Aorta (tissue), 5 donors: Measurements from ENCODE around the gene BANF1. TPM values are rescaled to one million over a fixed set of nuclear protein-coding genes. Genes with fewer than 3 reads are reported as not detected.
"Not testable (repeated sequence)": the region's sequence is repeated elsewhere in the genome, so short reads cannot be mapped to it uniquely, and the experiment has no call there.

ENCODE experiments used
- ATAC-seq: fragments of 200-7000 bp; cut with Tn5 transposase; one replicate; pipeline ENCODE4 v1.9.1; 2022; ENCODE audit warnings: moderate library complexity; ENCODE audit not compliant: low FRiP score
- DNase-seq, 2 donors: peaks; one replicate each; pipeline ENCODE4 v3.0.0-alpha.2; 2020
- H3K27ac ChIP-seq, 2 donors: one replicate each; pipeline ENCODE4 v1.5.1; 2013; ENCODE audit warnings: low read length in 2 of 2, mild to moderate bottlenecking in 2 of 2, moderate library complexity in 2 of 2, control low read depth in 1 of 2, inconsistent platforms in 1 of 2, low read depth in 1 of 2
- H3K27me3 ChIP-seq, 2 donors: one replicate each; pipeline ENCODE4 v1.6.1; 2013; ENCODE audit warnings: control low read depth in 1 of 2, low read length in 1 of 2, mild to moderate bottlenecking in 1 of 2, moderate library complexity in 1 of 2; ENCODE audit not compliant: insufficient read depth in 2 of 2, control insufficient read depth in 1 of 2
- H3K36me3 ChIP-seq, 2 donors: one replicate each; pipeline ENCODE4 v1.6.1; 2013; ENCODE audit warnings: control low read depth in 1 of 2, low read length in 1 of 2, mild to moderate bottlenecking in 1 of 2; ENCODE audit not compliant: insufficient read depth in 2 of 2, control insufficient read depth in 1 of 2
- H3K4me1 ChIP-seq, 2 donors: one replicate each; pipeline ENCODE4 v1.6.1; 2013; ENCODE audit warnings: low read length in 2 of 2, control low read depth in 1 of 2, mild to moderate bottlenecking in 1 of 2, moderate library complexity in 1 of 2; ENCODE audit not compliant: insufficient read depth in 2 of 2, control insufficient read depth in 1 of 2
- H3K4me3 ChIP-seq, 2 donors: one replicate each; pipeline ENCODE4 v1.5.1; 2013; ENCODE audit warnings: low read length in 2 of 2, control low read depth in 1 of 2, mild to moderate bottlenecking in 1 of 2
- H3K9me3 ChIP-seq: one replicate; pipeline ENCODE4 v1.6.1; 2013; ENCODE audit warnings: mild to moderate bottlenecking, low read length; ENCODE audit not compliant: control insufficient read depth
- WGBS, 2 donors: extraction: QIAGEN DNeasy Blood & Tissue Kit; methylation state at CpG; one replicate each; pipeline ENCODE4 v1.1.7; 2013; 5-methylcytosine and 5-hydroxymethylcytosine counted together
- intact Hi-C, 2 donors: fragments of 100-400 bp; cut with DNase I; formaldehyde crosslinking; loops; one replicate each; pipeline versions ENCODE4 v1.14.2 to v1.15.0; 2022
- polyA plus RNA-seq, 2 donors: library from polyadenylated mRNA; stranded (reverse); fragments of 200-250 nt; gene quantifications; one replicate each; pipeline ENCODE4 v1.2.3, GENCODE V29; 2013
- total RNA-seq, 2 donors: library from RNA; stranded (reverse); fragmentation: NEBNext Ultra II Directional; extraction: Animal tissue kit (Norgen Biotek cat#: 25700); gene quantifications; one replicate each; pipeline ENCODE4 v1.2.1, GENCODE V29; 2021
- donor health status: healthy with polysubstance abuse.
- donor health status: Bipolar disorder and iron deficiency.
- donor health status: DM: no; HTN: no; CAD: no.
- donor health status: DM: no; HTN: no; CAD: no.
- donor health status: DM: yes; HTN: yes; CAD: no.

Gene BANF1
- total and polyA plus RNA-seq, 4 donors, result 136 to 187 (median 150) TPM

DNA sequence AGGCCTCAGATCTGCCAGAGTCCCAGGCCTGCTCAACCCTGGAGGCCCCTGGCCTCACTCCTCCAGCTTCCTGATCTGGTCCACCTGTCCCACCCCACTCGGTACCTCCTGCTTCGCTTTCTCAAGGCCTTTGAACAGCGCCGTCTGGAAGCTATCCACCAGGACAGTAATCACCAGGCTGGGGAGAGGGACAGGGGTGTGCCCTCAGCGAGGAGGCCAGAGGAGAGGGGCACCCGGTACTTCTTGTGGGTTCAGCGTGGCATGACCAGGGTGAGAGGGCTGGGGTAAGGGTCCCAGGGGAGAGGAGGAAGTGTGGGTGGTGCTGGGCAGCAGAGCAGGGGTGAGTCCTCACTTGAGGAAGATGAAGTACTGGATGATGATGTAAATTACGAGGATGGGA lies 17.9 kb downstream of the BANF1 start:
- no peak for ATAC-seq
- no peak overlapping the region for H3K27ac ChIP-seq
- H3K9me3 ChIP-seq, result no peaks in the 10 kb centered on the region
- intact Hi-C loops, result loop anchor here (2.0 to 10.0 kb wide), 3 partner anchors 17 to 135 kb away; partner anchors contain the start of genes BANF1 (in 1 of the 2), EIF1AD (in 1 of the 2) and FIBP (in 1 of the 2)
- no peaks in the 10 kb centered on the region for H3K36me3 ChIP-seq
- 73 to 79% methylated on average over 8 of the region's 8 CpGs for WGBS, 2 donors
- H3K4me1 ChIP-seq, result no peaks in the 10 kb centered on the region
- H3K4me3 ChIP-seq, result no peak overlapping the region
- H3K27me3 ChIP-seq, result no peaks in the 10 kb centered on the region
- DNase-seq, result no peak

DNA sequence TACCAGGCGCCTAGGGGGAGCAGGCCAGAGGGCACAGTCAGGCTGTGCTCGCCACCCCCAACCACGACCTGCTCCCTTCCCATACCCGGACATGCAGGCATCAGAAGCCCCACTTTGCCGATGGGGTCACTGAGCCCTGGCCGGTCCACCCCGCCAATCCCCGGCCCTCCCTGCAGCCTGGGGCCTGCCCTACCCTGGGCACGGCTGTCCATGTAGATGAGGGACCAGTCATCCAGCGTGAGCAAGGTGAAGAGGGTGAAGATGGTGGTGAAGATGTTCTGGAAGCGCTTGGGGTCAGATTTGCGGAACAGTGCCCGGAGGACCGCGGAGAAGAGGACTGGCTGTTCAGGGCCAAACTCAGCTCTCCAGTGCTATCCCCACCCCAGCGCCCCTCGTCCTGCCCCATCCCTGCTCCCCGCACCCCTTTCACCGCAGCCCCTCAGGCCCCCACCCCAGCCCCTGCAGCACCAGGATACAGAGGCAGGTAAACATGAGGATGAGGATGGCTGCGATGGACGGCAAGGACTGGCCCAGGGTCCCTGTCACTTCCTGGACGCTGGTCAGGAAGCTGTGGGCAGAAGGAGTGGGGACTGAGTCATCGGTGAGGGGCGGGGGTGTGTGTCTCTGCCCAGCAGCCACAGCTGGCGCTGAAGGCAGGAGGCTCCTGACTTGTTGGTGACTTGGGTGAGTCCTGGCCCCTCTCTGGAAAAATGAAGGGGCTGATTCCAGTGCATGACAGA lies 18.5 kb downstream of the BANF1 start:
- Histone ChIP-seq H3K27ac (peak overlapping the region in 1 of 2 donors; percentile 9), H3K36me3 (no peaks in the 10 kb centered on the region), H3K9me3 (no peaks in the 10 kb centered on the region), H3K27me3 (no peaks in the 10 kb centered on the region), H3K4me1 (no peaks in the 10 kb centered on the region), H3K4me3 (no peak overlapping the region)
- DNase-seq, result peak; percentile 87 to 88
- ATAC-seq, result no peak
- 76 to 77% methylated on average over 25 of the region's 25 CpGs for WGBS, 2 donors
- intact Hi-C loops, result loop anchor here (2.0 to 10.0 kb wide), 3 partner anchors 18 to 136 kb away; partner anchors contain the start of genes BANF1 (in 1 of the 2), EIF1AD (in 1 of the 2) and FIBP (in 1 of the 2)

DNA sequence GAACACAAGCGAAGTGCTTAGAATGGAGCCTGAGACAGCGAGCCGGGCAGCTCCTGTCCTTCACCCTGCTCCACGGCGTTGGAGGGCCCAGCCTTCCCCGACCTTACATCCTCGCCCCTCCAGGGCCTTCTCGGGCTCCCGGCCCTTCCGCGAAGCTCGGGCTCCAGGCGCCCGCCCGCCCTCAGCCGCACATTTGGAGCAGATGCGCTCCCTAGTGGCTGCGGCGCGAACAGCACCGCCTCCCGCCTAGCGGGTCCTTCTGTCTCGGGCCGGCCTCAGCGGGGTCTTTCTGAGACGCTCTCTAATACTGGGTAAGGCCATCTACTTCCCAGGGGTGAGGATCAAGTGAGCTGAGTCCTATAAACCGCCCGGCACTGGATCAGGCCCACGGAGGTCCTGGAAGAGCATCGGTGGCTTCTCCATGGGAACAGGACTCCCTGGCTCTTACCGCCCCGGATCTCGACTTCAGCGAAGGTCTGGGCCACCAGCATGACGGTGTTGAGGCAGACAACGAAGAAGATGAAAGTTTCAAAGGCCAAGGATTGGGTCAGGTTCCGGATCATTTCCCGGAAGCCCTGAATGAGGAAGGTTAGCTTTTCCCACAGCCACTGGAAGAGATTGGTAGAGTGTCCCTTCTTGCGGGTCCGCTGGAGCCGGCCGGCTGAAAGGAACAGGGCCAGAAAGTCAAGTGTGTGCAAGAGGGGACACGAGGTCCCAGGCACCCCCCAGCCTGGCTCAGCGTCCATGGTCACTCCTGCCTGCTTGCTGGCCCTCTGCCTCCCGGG lies 20.3 kb downstream of the BANF1 start:
- intact Hi-C loops, result loop anchor here (1.0 to 10.0 kb wide), 3 partner anchors 33 to 138 kb away; partner anchors contain the start of gene FIBP (in 1 of the 2)
- DNase-seq (peak; percentile 83 to 94), ATAC-seq (peak; percentile 90)
- 13 to 16% methylated on average over 46 of the region's 46 CpGs for WGBS, 2 donors
- Histone ChIP-seq H3K4me3 (no peak overlapping the region), H3K27me3 (no peaks in the 10 kb centered on the region), H3K4me1 (no peaks in the 10 kb centered on the region), H3K9me3 (no peaks in the 10 kb centered on the region), H3K27ac (no peak overlapping the region), H3K36me3 (no peaks in the 10 kb centered on the region)

DNA sequence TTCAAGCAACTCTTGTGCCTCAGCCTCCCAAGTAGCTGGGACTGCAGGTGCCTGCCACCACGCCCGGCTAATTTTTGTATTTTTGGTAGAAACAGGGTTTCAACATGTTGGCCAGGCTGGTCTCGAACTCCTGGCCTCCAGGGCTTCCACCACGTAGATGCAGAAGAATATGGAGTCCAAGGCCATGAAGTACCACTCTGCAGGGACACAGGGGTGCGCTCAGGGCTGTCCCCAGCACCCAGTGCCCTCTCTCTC lies 20.8 kb downstream of the BANF1 start:
- not testable (repeated sequence) for H3K4me3 ChIP-seq, DNase-seq, H3K27me3 ChIP-seq, H3K27ac ChIP-seq, ATAC-seq, H3K9me3 ChIP-seq, H3K36me3 ChIP-seq, H3K4me1 ChIP-seq
- intact Hi-C loops, result loop anchor here (5.0 to 10.0 kb wide), 2 partner anchors 36 to 138 kb away; partner anchors contain the start of gene FIBP (in 1 of the 2)
- WGBS, 2 donors, result 71 to 78% methylated on average over 5 of the region's 5 CpGs

DNA sequence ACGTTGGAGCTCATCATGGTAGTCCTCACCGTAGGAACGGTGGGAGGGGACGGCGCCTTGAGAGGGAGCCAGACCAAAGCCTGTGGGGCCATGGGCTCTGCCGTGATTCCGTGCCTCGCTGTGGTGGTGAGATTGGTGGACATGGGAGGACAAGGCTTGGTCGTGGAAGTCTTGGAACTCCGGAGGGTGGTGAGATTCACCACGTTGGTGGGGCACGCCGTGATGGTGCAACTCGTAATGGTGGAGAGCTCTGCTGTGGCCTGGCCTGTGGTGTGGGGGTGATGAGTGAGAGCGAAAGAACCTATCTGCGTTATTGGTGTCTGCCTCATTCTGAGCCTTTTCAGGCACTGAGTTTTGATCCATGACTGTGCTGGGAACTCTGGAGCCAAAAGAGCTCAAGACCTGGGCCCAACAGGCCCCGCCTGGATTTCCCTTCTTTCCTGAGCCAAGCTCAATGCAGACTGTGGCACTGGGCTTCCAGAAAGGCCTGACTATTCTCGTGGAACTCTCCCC lies 23.8 kb downstream of the BANF1 start, which contains the start of gene CATSPER1:
Gene CATSPER1, minus strand, starts transcription at position 463 of the 513 bp plus-strand sequence. Its CDS starts 100 bp downstream, at position 363.
- intact Hi-C loops, result loop anchor here in 1 of 2 donors (10.0 kb wide), 1 partner anchor 141 kb away; the partner anchor contains the start of gene FIBP
- Histone ChIP-seq H3K4me1 (no peaks in the 10 kb centered on the region), H3K9me3 (no peaks in the 10 kb centered on the region), H3K27ac (no peak within 1 kb of the TSS), H3K36me3 (no peaks in the 10 kb centered on the region), H3K27me3 (no peaks in the 10 kb centered on the region), H3K4me3 (no peak within 1 kb of the TSS)
- ATAC-seq, result no peak
- DNase-seq, result no peak
- WGBS, 2 donors, result 86 to 87% methylated on average over 18 of the region's 18 CpGs

DNA sequence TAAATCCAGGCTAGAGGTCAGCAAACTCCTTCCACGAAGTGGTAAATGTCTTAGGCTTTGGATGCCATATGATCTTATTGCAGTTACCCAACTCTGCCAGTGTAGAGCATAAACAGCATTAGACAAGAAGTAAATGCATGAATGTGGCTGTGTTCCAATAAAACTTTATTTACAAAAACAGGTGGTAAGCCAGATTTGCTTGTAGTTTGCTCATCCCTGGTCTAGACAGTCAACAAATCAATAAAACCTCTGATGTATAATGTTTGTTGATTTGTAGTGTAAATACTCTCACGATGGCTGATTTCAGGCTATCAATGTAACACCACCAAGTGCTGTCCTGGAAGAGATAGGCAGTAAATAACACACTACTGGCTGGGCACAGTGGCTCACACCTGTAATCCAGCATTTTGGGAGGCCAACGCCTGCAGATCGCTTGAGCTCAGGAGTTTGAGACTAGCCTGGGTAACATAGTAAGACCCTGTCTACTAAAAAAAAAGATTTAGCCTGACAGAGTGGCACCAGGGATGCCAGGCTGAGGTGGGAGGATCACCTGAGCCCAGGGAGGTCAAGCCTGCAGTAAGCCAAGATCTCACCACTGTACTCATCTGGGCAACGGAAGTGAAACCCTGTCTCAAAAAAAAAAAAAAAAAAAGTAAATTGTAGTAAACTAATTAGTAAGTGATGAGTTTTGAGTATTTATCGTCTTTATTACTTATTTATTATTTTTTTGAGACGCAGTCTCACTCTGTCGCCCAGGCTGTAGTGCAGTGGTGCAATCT lies 30.8 kb downstream of the BANF1 start:
- DNase-seq (no peak), ATAC-seq (no peak)
- H3K27ac ChIP-seq, result no peak overlapping the region
- no peaks in the 10 kb centered on the region for H3K27me3 ChIP-seq
- H3K36me3 ChIP-seq, result no peaks in the 10 kb centered on the region
- no peaks in the 10 kb centered on the region for H3K9me3 ChIP-seq
- 89 to 92% methylated on average over 8 of the region's 8 CpGs for WGBS, 2 donors
- no peaks in the 10 kb centered on the region for H3K4me1 ChIP-seq
- no peak overlapping the region for H3K4me3 ChIP-seq
- intact Hi-C loops, result no loop called here

DNA sequence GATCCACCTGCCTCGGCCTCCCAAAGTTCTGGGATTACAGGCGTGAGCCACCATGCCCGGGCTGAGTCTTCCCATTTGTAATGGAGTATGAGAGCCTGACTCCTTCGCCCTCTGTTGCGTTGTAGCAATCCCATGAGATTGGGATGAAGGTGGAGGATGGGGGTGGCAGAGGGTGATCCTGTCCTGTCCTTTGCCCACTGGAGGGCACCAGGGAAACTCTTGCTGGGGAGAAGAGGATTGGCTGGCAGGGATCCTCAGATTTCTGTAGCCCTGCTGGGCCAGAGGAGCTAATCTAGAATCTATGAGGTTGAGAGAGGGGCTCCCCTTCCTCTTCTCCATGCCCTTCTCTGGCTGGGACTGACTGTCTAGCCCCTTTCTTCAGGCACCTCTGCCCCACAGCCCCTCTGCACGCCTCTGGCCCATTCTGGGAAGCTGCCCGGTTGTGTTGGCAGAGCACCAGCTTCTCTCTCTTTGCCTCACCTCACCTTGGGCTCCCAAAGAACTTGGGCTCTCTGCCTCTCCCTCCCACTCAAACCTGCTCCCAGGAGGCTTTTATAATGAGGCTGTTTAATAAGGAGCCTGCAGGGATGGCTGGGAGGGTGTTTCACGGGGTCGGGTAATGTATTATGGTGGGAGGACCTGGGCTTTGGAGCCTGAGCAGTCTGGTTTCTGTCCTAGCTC lies 33.5 kb downstream of the BANF1 start:
- intact Hi-C loops, result no loop called here
- ATAC-seq (no peak), DNase-seq (no peak)
- no peak overlapping the region for H3K4me3 ChIP-seq
- H3K27ac ChIP-seq, result no peak overlapping the region
- H3K4me1 ChIP-seq, result no peaks in the 10 kb centered on the region
- 52 to 55% methylated on average over 9 of the region's 9 CpGs for whole genome bisulfite sequencing, 2 donors
- no peaks in the 10 kb centered on the region for H3K9me3 ChIP-seq
- no peaks in the 10 kb centered on the region for H3K27me3 ChIP-seq
- H3K36me3 ChIP-seq, result no peaks in the 10 kb centered on the region

DNA sequence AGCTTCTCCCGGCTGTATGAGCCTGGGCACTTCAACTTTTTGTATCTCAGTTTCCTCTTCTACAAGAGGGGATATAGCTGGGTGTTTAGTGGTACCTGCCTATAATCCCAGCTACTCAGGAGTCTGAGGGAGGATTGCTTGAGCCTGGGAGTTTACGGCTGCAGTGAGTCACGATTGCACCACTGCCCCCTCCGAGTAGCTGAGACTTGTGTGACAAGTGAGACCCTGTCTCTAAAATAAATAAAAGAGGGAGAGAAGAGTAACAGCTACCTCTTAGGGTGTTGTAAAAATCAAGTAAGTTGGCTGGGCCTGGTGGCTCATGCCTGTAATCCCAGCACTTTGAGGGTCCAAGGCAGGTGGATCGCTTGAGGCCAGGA lies 34.0 kb downstream of the BANF1 start:
- H3K36me3 ChIP-seq, result no peaks in the 10 kb centered on the region
- H3K9me3 ChIP-seq, result no peaks in the 10 kb centered on the region
- H3K4me3 ChIP-seq, result no peak overlapping the region
- no peaks in the 10 kb centered on the region for H3K27me3 ChIP-seq
- no peaks in the 10 kb centered on the region for H3K4me1 ChIP-seq
- DNase-seq (no peak), ATAC-seq (no peak)
- 71 to 80% methylated on average over 5 of the region's 5 CpGs for WGBS, 2 donors
- H3K27ac ChIP-seq, result no peak overlapping the region
- intact Hi-C loops, result no loop called here
